NCI-H748 treated with DMSO at 0.1 percent for 48 hours (cell line): ENCODE results near the gene ITGAE.

Source experiments
- DNase-seq: peaks from one replicate; lab custom pipeline; 2025; lab: John Stamatoyannopoulos, UW

ITGAE gene

GRCh38 chr17:3693829-3694231 lies 107.2 kb downstream of the ITGAE start:
- DNase-seq = no peak

GRCh38 chr17:3693141-3693540 lies 107.8 kb downstream of the ITGAE start:
- DNase-seq = no peak

- DNase-seq = no peak
Measured at GRCh38 chr17:3692346-3692745, 108.6 kb downstream of the ITGAE start.

GRCh38 chr17:3691617-3692067 lies 109.3 kb downstream of the ITGAE start:
- DNase-seq = no peak

GRCh38 chr17:3690094-3690715 lies 110.8 kb downstream of the ITGAE start:
- no peak for DNase-seq

GRCh38 chr17:3689262-3690093 lies 111.5 kb downstream of the ITGAE start:
- DNase-seq = no peak

- no peak for DNase-seq
Measured at GRCh38 chr17:3688852-3689261, 112.1 kb downstream of the ITGAE start.

- no peak for DNase-seq
Measured at GRCh38 chr17:3688027-3688553, 112.9 kb downstream of the ITGAE start.

GRCh38 chr17:3685174-3685573 lies 115.8 kb downstream of the ITGAE start:
- DNase-seq = no peak

GRCh38 chr17:3683054-3683511 lies 117.9 kb downstream of the ITGAE start:
- DNase-seq = no peak

GRCh38 chr17:3682033-3682432 lies 119.0 kb downstream of the ITGAE start:
- no peak for DNase-seq

- DNase-seq = no peak
Measured at GRCh38 chr17:3681565-3681964, 119.4 kb downstream of the ITGAE start.

- DNase-seq = no peak
Measured at GRCh38 chr17:3681057-3681456, 119.9 kb downstream of the ITGAE start.

GRCh38 chr17:3679531-3680126 lies 121.4 kb downstream of the ITGAE start:
- no peak for DNase-seq

GRCh38 chr17:3678821-3679530 lies 122.0 kb downstream of the ITGAE start:
- DNase-seq = no peak

GRCh38 chr17:3678095-3678820 lies 122.7 kb downstream of the ITGAE start:
- no peak for DNase-seq

GRCh38 chr17:3675886-3676285 lies 125.1 kb downstream of the ITGAE start:
- no peak for DNase-seq

- no peak for DNase-seq
Measured at GRCh38 chr17:3672571-3672970, 128.4 kb downstream of the ITGAE start.

GRCh38 chr17:3669548-3669947 lies 131.4 kb downstream of the ITGAE start:
- DNase-seq = no peak

GRCh38 chr17:3669085-3669347 lies 132.0 kb downstream of the ITGAE start:
- no peak for DNase-seq

GRCh38 chr17:3668279-3669084 lies 132.5 kb downstream of the ITGAE start, which contains the start of the genes EMC6 and TAX1BP3:
TSS of gene EMC6 (plus strand) at chr17:3668812. CDS start at chr17:3669147, 335 bp downstream.
TSS of gene TAX1BP3 (minus strand) at chr17:3668578. CDS start at chr17:3668526, 52 bp downstream.
- peak; percentile 99 for DNase-seq
